ENCODE results near the gene ARMCX2.

GRCh38 chrX:101708163-101708562 lies 48.5 kb upstream of the ARMCX2 start:
- TF ChIP-seq REST (IDR thresholded peaks at IDR 0.05; ENCODE audit: insufficient read depth in 1 of 2, low read depth in 2 of 2, low read length in 2 of 2) (no peak), POLR2AphosphoS5 (IDR thresholded peaks at IDR 0.05; ENCODE audit: low read depth, low read length) (no peak), SIN3A (IDR thresholded peaks at IDR 0.05; ENCODE audit: borderline replicate concordance, insufficient read depth, low read length) (no peak), TAF1 (IDR thresholded peaks at IDR 0.05; ENCODE audit: borderline replicate concordance, insufficient read depth, low read length) (no peak)
